ENCODE results near the gene ZFYVE9.

The ZFYVE9 gene

DNA sequence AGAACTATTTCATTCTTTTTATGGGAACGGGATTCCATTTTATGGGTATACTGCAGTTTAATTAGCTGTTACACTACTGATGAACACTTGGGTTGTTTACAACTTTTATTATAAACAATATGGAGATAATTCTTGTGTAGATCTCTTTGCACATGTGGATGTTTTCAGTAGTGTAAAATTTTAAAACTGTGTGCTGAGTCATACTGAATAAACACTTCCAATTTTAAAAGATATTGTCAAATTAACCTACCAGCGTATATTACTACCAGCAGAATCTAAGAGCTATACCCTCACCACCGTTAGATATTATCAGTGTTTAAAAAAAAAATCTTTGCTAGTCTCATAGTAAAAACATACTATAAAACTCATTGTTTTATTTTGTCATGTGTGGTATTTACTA, 118.0 kb downstream of the ZFYVE9 start:
- no peak for DNase-seq

DNA sequence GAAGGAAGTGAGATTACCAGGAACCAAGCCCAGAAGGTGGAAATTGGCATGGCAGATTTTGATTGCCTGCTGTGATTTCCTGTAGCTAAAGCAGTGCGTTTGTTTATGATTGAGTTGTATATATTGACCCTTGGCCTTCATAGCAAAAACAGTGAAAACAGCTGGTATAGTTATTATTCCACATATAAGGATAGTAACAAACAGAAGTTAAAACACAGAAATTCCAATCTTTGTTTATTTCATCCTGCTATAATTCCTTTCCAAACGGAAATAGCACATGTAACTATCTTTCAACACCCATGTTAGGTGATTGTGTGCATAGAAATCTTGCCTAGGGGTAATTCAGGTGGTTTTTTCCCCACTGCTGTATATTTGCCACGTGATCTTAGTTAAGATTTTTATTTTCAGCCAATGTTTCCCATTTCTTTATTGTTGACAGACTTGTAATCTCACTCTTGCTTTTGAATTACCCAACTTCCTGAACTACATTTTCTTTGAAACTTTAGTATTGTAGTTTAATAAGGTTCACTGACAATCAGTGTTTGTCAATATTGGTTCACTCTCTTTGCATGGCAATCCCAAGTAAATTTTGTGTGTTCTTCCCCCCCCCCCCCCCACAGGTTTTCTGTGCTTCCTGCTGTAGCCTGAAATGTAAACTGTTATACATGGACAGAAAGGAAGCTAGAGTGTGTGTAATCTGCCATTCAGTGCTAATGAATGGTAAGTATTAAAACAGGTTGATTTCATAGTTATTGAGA, 121.4 kb downstream of the ZFYVE9 start:
- DNase-seq = no peak

DNA sequence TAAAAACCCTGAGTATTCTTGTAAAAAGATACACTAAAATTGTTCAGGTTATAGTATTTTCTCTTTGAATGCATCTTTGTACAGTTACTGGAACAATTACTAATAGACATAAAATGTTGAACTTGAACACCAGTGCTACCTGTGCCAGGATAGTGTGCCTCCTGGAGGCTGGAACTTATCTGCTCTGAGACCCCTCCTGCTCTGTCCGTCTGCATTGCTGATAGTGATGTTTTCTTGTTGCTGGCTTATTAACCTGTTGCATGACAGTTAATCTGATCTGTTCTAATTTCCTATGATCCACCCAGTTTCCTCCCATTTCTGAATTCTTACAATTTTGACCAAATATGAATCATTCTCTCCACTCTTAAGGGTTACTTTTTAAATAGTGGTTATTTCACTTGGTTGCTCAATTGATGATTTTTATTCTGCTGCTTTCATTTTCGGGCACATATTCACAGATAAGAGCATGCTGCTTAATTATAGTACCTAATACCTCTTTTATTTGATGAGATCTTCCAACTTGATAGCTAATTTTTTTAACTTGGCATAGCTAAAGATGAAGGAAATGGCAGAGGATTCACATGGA, 122.7 kb downstream of the ZFYVE9 start:
- no peak for DNase-seq

DNA sequence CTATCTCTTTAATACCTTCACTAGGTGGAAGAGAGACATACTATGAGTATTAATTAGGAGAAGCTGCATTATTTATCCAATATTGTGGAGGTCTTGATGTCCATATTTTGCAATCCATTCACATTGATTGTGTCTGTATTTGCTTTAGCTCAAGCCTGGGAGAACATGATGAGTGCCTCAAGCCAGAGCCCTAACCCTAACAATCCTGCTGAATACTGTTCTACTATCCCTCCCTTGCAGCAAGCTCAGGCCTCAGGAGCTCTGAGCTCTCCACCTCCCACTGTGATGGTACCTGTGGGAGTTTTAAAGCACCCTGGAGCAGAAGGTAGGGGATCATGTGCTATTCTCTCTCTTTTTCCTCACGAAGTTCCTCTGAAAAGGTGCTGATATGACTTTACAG, 124.6 kb downstream of the ZFYVE9 start:
- DNase-seq = no peak

DNA sequence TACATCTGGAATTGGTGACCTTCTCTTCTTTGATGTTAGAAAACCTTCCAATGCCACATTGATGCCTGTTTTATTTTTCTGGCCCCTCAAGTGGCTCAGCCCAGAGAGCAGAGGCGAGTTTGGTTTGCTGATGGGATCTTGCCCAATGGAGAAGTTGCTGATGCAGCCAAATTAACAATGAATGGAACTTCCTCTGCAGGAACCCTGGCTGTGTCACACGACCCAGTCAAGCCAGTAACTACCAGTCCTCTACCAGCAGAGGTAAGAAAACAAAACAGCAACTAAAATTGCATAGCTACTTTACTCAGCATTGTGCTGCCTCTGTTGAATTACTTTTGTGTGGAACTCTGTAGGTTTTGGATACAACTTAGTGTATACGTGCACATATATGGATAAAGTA, 126.5 kb downstream of the ZFYVE9 start:
- DNase-seq = no peak

DNA sequence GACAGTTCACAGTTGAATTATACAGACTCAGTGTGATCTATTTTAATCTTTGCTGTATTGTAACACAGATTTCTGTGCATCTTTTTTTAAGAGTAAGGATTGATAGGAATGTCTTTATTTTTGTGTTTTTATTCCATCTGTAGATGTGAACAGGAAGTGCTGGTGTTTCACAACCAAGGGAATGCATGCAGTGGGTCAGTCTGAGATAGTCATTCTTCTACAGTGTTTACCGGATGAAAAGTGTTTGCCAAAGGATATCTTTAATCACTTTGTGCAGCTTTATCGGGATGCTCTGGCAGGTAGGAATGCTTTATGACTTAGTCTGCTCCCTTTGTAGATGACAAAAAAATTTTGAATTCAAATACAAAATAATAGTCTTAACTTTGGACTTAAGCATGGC, 139.6 kb downstream of the ZFYVE9 start:
- DNase-seq = no peak

DNA sequence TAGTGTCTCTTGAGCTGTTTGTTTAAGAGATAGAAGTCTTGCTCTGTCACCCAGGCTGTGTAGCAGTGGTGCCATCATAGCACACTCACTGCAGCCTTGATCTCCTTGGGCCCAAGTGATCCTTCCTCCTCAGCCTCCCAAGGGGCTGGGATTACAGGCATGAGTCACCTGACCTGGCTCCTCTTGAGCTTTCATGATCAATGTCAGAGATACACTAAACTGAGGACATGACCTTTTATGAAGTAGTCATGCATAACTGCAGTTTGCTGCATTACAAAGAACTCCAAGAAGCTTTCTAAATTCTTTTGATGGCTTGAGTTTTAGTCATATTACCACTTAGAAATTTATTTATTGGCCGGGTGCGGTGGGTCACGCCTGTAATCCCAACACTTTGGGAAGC, 146.4 kb downstream of the ZFYVE9 start:
- DNase-seq = no peak

DNA sequence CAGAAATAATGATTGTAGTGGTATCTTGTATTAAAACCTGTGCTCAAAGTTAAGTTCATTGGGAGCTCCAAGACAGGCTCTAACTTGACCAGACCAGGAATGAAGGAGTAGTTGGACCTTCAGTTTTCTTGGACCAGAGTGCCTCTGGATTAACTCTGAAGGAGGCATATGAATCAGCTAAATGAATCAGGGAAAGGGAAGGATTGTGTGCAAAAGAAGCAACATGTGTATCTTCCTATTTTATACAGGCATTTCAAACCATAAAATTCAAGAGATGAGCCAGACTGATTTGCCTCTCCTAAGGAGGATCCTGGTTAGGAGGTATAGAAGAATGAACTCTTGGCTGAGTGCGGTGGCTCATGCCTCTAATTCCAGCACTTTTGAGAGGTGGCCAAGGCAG, 152.7 kb downstream of the ZFYVE9 start:
- DNase-seq = no peak

DNA sequence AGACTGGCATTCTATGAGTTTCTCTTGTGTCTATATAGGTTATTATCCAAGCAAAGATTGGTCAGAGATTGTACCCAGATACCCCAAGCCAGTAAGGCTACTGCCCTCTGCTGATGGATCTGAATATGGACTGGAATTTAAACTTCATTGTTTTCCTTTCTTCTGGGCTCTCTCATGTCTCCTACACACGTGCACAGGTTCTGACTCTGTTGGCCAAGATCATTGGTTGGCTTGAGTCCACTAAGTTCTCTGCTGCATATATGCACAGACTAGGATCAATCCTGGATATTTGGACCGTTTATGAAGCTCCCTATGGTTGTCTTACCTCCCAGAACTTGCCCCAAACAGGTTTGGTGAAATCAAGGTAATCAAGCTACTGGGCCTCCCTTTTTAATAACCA, 154.5 kb downstream of the ZFYVE9 start:
- DNase-seq = peak; percentile 77

DNA sequence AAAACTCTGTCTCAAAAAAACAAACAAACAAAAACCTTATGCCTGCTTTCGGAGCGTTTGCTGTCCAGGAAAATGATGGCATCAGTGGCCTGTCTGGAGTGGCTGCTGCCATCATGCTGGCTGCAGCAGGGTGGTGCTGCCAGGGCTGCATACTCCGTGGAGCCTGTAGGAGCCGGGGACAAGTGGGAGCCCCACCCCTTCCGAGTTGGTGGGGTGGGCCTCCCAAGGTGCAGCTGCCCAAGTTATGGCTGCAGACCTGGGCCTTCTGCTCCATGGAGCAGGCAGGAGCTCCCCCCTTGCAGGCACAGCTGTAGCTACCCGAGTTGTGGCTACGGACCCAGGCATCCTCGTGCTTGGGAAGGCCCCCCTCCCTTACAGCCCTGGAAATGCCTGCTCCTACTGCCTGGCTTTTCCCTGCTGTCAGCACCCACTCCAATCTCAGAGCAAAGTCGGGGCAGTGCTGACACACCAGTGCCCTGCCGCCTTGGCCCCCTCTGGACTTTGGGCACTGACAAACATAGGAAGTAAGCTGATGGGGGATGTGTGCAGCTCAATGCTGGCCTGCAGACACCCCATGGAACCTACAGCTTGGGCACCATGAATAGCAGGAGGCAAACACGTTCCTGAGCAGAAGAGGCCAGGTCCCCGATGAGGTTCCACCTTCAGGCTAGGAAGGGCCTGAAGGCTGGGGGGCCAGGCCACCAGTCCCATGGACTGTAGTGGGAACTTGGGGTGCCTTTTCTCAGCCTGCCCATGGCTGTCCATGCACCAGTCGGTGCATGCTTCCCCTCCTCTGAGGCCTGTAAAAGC, 163.7 kb downstream of the ZFYVE9 start:
- DNase-seq = no peak

DNA sequence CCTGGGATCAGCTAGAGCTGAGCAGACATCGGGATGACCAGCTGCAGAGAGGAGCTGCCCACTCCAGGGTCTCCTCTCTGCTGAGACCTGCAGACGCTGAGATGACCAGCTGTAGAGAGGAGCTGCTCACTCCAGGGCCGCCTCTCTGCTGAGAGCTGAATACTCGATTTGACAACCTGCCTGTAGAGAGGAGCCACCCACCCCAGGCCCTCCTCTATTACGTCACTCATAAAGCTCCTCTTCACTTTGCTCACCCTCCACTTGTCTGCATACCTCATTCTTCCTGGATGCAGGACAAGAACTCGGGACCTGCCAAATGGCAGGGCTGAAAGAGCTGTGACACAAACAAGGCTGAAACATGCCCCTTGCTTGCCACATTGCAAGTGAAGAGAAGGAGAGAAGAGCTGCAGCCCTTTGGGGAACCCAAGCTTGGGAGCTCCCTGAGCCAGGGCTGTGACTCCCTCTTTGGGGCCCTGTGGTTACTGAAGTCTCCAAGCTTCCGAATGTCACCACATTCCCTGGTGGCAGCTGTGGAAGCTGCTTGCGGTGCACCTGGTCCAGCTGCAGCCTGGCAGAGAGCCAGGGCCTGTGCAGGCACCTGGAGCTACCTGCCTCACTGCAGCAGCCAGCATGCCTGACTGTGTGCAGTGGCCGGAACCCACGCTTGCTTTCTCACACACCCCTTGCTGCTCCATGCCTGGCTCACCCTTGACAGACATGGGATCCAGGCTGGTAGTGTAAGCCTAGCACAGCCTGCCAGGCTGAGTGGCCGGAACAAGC, 164.5 kb downstream of the ZFYVE9 start:
- no peak for DNase-seq

DNA sequence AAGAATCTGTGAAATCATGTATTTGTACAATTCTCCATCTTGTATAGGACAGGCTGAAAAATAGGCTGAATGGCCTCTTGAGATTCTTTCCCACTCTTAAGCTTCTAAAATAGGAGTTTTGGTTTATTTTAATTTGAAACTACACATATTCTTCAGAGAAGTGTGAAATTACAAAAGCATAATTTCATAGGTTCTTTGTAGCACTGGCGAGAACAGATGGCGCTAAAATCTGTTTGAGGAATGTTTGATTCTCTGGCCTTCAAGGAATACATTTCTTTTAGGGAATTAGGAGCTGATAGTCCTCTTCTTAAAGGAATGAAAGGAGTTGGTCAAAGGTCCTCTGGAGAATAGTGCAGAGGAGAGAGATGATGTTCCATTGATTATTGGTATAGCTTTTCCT, 179.2 kb downstream of the ZFYVE9 start:
- no peak for DNase-seq

DNA sequence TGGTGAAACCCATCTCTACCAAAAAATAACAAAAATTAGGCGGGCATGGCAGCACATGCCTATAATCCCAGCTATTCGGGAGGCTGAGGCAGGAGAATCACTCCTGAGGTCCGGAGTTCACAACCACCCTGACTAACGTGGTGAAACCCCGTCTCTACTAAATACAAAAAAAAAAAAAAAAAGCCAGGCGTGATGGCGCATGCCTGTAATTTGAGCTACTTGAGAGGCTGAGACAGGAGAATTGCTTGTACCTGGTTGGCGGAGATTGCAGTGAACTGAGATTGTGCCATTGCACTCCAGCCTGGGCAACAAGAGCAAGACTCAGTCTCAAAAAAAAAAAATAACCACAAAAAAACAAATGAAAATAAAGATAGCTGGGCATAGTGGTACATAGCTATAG, 181.8 kb downstream of the ZFYVE9 start:
- DNase-seq = no peak

DNA sequence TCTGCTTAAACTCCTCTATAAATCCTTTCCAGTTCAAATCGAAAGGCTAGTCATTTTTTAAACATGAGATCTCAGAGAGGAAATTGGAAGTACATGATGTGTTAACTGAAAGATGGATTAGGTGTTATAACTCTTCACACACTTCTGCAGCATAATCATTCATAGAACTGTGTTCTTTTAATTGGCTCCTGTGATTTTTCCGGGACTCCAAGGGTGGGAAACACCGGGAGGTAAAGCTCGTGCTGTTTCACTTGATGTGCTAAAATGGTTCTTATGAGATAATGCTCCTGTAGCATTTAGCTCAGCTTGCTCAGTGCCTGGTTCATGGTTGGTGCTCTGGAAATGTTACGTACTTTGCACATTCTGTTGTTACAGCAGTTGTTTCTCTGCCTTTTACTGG, 183.9 kb downstream of the ZFYVE9 start:
- DNase-seq = no peak

DNA sequence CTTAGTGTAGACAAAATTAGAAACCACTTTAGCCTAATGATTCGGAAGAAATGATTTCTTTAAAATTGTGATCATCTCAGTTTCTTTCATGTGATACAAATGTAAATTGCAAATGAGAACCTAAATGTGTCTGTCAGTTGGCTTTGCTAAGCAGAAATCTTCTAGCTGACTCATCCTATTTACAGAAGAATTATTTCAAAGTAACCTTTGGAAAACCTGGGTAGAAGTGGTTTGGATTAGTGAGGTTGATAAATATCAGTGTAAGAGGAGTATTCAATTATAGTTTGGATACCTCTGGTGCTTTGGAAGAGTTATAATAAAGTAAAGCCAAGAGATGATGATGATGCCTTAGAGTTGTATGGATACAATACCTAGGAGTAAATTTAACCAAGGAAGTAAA, 186.7 kb downstream of the ZFYVE9 start:
- no peak for DNase-seq

DNA sequence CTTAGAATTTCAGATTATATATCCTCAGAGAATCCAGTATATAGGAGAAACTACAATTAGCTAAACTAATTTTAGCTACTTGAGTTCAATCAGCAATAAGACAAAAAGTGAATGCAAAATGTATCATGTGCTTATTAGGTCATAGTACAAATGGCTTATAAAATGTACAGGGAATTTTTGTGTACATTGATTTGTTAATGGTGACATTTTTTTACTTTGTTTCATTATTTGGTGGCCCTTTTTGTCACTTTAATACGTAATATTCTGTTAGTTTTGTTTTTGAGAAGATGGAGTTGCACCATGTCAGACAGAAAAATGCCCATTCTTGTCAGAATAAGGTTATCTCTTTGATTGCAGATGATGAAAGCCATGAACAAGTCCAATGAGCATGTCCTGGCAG, 190.5 kb downstream of the ZFYVE9 start:
- DNase-seq = no peak

DNA sequence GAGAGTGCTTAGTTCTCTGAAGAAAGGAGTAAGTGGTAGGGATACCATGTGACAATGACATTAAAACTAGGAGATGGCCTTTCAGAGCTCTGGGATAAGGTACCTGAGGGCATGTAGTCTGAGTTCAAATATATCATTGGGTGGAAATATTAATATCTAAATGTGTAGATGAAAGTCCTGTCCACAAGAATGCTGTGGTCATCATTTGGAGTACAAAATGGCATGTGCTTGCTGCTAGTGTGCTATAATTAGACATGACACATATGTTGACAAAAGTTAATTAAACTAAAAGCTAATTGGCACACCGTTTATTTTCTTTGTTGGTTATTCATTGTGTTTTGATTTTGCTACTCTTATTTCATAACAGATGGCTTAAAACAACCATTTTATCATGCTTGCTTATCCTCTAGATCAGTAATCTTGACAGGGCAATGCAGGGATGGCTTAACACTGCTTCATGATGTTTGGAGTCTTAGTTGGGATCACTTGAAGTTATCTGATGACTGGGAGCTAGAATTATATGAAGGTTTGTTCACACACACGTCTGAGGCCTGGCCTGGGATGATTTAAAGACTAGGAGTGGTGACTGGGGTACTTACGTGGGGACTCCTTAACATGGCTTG, 193.1 kb downstream of the ZFYVE9 start:
- no peak for DNase-seq

DNA sequence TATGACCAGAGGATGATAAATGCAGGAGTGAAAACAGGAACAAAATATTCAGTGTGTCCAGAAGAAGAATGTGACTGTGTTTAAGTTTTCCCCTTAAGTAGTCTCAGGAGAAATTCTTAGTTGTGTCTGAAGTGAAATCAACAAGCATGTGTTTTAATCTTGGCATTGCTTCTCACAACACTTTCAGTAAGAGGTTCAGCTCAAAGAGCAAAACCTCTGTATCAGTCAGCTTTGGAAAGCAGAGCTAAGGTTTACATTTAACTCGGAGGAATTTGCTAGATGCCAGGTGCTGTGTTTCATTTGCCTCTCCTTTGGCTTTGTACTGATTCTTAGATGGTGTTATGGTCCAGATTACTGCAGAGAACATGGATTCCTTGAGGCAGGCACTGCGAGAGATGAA, 195.6 kb downstream of the ZFYVE9 start:
- DNase-seq = no peak

DNA sequence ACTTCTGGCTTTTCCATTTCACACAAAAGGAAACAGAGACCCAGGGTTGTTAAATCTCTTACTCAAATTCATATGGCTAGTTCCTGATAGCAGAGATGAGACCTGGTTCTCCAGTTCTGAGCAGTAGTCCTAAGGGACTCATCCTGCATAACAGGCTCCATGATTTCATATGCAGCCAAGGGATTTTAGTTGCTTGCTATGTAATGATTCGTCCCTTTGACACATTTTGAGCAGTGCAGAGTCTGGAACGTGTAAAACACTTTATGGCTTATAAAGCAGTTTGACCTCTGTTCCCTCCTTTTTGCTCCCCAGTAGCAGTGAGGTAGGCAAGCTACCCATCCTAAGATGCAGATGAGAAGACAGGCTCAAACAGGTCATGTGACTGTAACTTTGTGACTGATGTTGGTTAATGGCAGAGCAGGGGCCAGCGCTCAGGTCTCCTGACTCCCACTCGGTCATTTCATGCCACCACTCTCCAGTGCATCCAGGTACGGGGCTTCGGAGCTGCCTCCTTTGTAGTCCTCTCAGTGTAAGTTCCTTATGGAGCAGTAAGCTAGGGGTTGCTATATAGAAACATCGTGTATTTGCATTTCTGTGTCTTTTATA, 199.9 kb downstream of the ZFYVE9 start:
- DNase-seq = no peak

DNA sequence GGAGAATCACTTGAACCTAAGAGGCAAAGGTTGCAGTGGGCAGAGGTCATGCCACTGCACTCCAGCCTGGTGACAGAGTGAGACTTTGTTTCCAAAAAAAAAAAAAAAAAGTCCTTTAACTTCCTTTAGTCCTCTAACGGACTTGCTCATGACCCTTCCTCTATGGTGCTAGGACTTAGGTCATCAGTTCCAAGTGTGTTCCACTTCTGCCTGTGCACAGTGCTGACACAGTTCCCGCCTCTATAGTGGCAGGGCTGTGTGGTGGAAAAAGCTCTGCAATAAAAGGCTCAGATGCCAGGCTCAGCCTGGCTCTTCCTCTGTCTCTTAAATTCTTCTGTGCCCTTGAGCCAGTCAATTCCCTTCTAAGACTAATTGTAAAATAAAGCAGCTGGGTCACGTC, 202.1 kb downstream of the ZFYVE9 start:
- DNase-seq = no peak

DNA sequence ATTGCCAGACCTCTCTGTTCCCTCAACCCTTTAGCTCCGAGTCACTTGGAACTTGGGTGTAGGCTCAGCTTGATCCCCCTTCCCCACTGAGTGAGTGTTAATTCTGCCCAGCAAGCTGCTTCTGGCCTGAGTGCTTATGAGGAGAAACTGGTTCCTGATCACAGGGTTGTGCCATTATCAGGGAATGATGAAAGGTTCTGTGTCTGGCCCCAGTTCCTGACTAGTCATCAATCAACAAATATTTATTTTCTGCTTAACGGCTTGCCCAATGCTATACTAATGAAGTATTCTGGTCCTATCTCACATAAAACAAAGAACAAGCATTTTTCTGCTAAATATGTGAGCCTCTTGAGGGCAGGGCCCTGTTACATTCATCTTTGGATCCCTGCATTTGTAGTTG, 203.4 kb downstream of the ZFYVE9 start:
- no peak for DNase-seq

DNA sequence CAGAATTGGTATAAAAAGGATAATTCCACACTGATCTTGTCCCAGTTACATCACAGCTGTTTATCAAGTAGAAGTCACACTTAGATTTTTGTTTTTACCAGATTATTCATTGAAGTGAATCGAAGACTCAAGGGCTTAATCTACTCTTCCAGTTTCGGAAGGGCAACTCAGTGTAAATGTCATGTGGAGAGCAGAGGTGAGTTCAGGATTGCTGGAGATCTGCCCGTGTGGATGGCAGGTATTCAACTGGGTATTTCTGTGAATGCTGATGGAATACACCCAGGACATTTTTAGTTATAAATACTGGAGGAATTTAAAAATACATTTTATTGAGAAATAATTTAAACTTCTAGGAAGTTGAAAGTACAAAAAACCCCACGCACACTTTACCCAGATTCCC, 204.8 kb downstream of the ZFYVE9 start:
- no peak for DNase-seq
